GM12873 (cell line): Measurements from ENCODE around the gene EGFLAM.

ENCODE experiments used
- CTCF ChIP-seq: IDR thresholded peaks from 2 replicates; pipeline ENCODE4 v1.5.1; 2012; ENCODE audit warnings: low read depth, mild to moderate bottlenecking, moderate library complexity, low read length, control low read depth; ENCODE audit not compliant: insufficient read depth; ENCODE audit errors: missing control alignments

Gene EGFLAM

GRCh38 chr5:38364825-38365224 is 106.5 kb downstream of the EGFLAM start:
- no peak for TF ChIP-seq CTCF

- TF ChIP-seq CTCF: no peak
These were observed 109.1 kb downstream of the EGFLAM start for GRCh38 chr5:38367410-38367809.

- TF ChIP-seq CTCF: no peak
These were observed 109.6 kb downstream of the EGFLAM start for GRCh38 chr5:38367966-38368365.

- no peak for TF ChIP-seq CTCF
These were observed 111.3 kb downstream of the EGFLAM start for GRCh38 chr5:38369692-38370091.

GRCh38 chr5:38370358-38371100 is 112.2 kb downstream of the EGFLAM start:
- no peak for TF ChIP-seq CTCF

GRCh38 chr5:38371596-38371995 is 113.2 kb downstream of the EGFLAM start:
- TF ChIP-seq CTCF: no peak

- no peak for TF ChIP-seq CTCF
These were observed 115.4 kb downstream of the EGFLAM start for GRCh38 chr5:38373743-38374142.
